Fibroblast of lung (primary cell): ENCODE results near the gene SLC26A2. TPM values are rescaled to one million over a fixed set of nuclear protein-coding genes. Genes with fewer than 3 reads are reported as not detected.
A peak's percentile ranks its signal among the peaks of the same experiment; 100 is the strongest.

ENCODE experiments used
- DNase-seq, 2 donors: peaks; one replicate each; pipeline versions ENCODE4 v3.0.0 to v3.0.0-alpha.2; 2010; ENCODE audit warnings: low read depth in 2 of 2
- H2AFZ ChIP-seq: 2 replicates; pipeline ENCODE4 v1.5.1; 2012; ENCODE audit warnings: low read length, control low read depth, inconsistent platforms
- H3K27ac ChIP-seq: 2 replicates; pipeline ENCODE4 v1.5.1; 2011; ENCODE audit warnings: low read length, control low read depth; ENCODE audit not compliant: insufficient read depth
- H3K27me3 ChIP-seq: 2 replicates; pipeline ENCODE4 v1.5.1; 2011; ENCODE audit warnings: mild to moderate bottlenecking, low read length; ENCODE audit not compliant: control insufficient read depth, insufficient read depth
- H3K36me3 ChIP-seq: 2 replicates; pipeline ENCODE4 v1.5.1; 2011; ENCODE audit warnings: low read length; ENCODE audit not compliant: control insufficient read depth, insufficient read depth
- H3K4me1 ChIP-seq: 2 replicates; pipeline ENCODE4 v1.5.1; 2011; ENCODE audit warnings: low read length; ENCODE audit not compliant: control insufficient read depth, insufficient read depth; ENCODE audit errors: extremely low read depth
- H3K4me2 ChIP-seq: 2 replicates; pipeline ENCODE4 v1.5.1; 2011; ENCODE audit warnings: low read length, control low read depth; ENCODE audit not compliant: insufficient read depth; ENCODE audit errors: extremely low read depth
- H3K4me3 ChIP-seq, 4 experiments: fragments of 200-600 bp in 1 of 4; sonication (generic) in 1 of 4; replicated peaks in 1 of 4; 2 replicates each; pipeline ENCODE4 v1.5.1; 2011 to 2016; ENCODE audit warnings: low read length in 4 of 4, low read depth in 3 of 4, mild to moderate bottlenecking in 3 of 4, control low read depth in 2 of 4, inconsistent platforms in 1 of 4, mixed read lengths in 1 of 4; ENCODE audit not compliant: insufficient read depth in 1 of 4; ENCODE audit errors: control extremely low read depth in 1 of 4
- H3K79me2 ChIP-seq: 2 replicates; pipeline ENCODE4 v1.5.1; 2012; ENCODE audit warnings: mild to moderate bottlenecking, low read length, inconsistent platforms; ENCODE audit not compliant: control insufficient read depth, insufficient read depth
- H3K9ac ChIP-seq: 2 replicates; pipeline ENCODE4 v1.5.1; 2011; ENCODE audit warnings: mild to moderate bottlenecking, low read length, control low read depth; ENCODE audit not compliant: insufficient read depth
- H3K9me3 ChIP-seq: 2 replicates; pipeline ENCODE4 v1.5.1; 2012; ENCODE audit warnings: low read depth, low read length; ENCODE audit not compliant: control insufficient read depth, insufficient read depth
- H4K20me1 ChIP-seq: 2 replicates; pipeline ENCODE4 v1.5.1; 2011; ENCODE audit warnings: low read length; ENCODE audit not compliant: control insufficient read depth, insufficient read depth; ENCODE audit errors: extremely low read depth
- CTCF ChIP-seq, 2 donors: IDR thresholded peaks in 1 of 2; conservative IDR thresholded peaks in 1 of 2; 1 replicate in 1 of 2; 2 replicates in 1 of 2; pipeline ENCODE4 v1.5.1; 2011 to 2012; ENCODE audit warnings: low read length in 2 of 2, control low read depth in 1 of 2, inconsistent platforms in 1 of 2, low read depth in 1 of 2, mild to moderate bottlenecking in 1 of 2
- EZH2 ChIP-seq: IDR thresholded peaks from 2 replicates; pipeline ENCODE4 v1.5.1; 2012; ENCODE audit warnings: low read length, control low read depth, mild to moderate bottlenecking; ENCODE audit errors: missing control alignments
- polyA plus RNA-seq, 2 donors: library from polyadenylated mRNA; depleted of rRNA in 1 of 2; stranded (reverse) in 1 of 2; unstranded in 1 of 2; fragments of >200 nt; gene quantifications; 2 replicates each; pipeline ENCODE4 v1.2.1, GENCODE V29; 2011 to 2012; ENCODE audit warnings: missing spikeins in 1 of 2
- total RNA-seq: library from RNA; depleted of rRNA; stranded (reverse); fragments of >200 nt; gene quantifications from 2 replicates; pipeline ENCODE4 v1.2.1, GENCODE V29; 2014

Gene SLC26A2
- total and polyA plus RNA-seq, 2 donors (not counting 1 experiment from before 2014, with no cell fraction given) = 10.3 to 11.6 TPM

GRCh38 chr5:149954798-149955197 lies 5.8 kb upstream of the SLC26A2 start:
- Histone ChIP-seq H3K4me2 (no peak overlapping the region), H3K27ac (no peak overlapping the region), H3K27me3 (peaks cover 6% of the 10 kb centered on the region), H2AFZ (no peak overlapping the region), H4K20me1 (no peaks in the 10 kb centered on the region), H3K9me3 (no peaks in the 10 kb centered on the region), H3K36me3 (no peaks in the 10 kb centered on the region), H3K9ac (no peak overlapping the region), H3K79me2 (no peaks in the 10 kb centered on the region), H3K4me1 (peaks cover 2% of the 10 kb centered on the region), H3K4me3 (no peak overlapping the region)
- TF ChIP-seq CTCF (conservative IDR thresholded peaks at IDR 0.05 in 1 of 2, IDR thresholded peaks at IDR 0.05 in 1 of 2; ENCODE audit: low read depth in 1 of 2, low read length in 2 of 2) (no peak), EZH2 (no peak)
- no peak for DNase-seq

- Histone ChIP-seq H2AFZ (no peak overlapping the region), H3K79me2 (no peaks in the 10 kb centered on the region), H3K9ac (no peak overlapping the region), H3K4me1 (peaks cover 5% of the 10 kb centered on the region), H4K20me1 (no peaks in the 10 kb centered on the region), H3K4me2 (no peak overlapping the region), H3K27me3 (no peaks in the 10 kb centered on the region), H3K4me3 (no peak overlapping the region), H3K36me3 (no peaks in the 10 kb centered on the region), H3K27ac (no peak overlapping the region), H3K9me3 (no peaks in the 10 kb centered on the region)
- TF ChIP-seq CTCF (conservative IDR thresholded peaks at IDR 0.05 in 1 of 2, IDR thresholded peaks at IDR 0.05 in 1 of 2; ENCODE audit: low read depth in 1 of 2, low read length in 2 of 2) (no peak), EZH2 (no peak)
- no peak for DNase-seq
Measured at GRCh38 chr5:149956685-149957084, 3.9 kb upstream of the SLC26A2 start.

DNA sequence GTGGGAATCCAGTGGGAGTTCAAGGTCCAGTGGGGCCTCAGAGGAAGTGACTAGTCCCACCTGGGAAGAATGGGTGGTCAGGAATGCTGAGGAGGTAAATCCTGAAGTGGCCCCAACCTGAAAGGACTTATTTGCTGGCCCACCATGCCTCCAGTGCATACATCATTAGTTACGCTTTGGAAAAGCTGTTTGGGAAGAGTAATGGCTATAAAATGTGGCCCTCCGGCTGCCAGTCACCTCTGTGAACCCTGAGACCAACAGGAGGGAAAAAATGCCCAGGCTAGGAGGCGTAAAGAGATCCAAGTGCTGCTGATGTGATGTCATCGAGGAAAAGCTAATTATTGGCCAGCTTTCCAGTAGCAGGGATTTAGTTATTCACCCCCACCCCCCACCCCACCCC lies 2.7 kb upstream of the SLC26A2 start:
- H3K27me3 ChIP-seq = no peaks in the 10 kb centered on the region
- no peak overlapping the region for H3K4me2 ChIP-seq
- H3K4me1 ChIP-seq = peaks cover 5% of the 10 kb centered on the region
- no peak overlapping the region for H2AFZ ChIP-seq
- no peaks in the 10 kb centered on the region for H3K79me2 ChIP-seq
- H3K9me3 ChIP-seq = no peaks in the 10 kb centered on the region
- no peaks in the 10 kb centered on the region for H3K36me3 ChIP-seq
- H3K4me3 ChIP-seq = no peak overlapping the region
- no peak overlapping the region for H3K27ac ChIP-seq
- no peak overlapping the region for H3K9ac ChIP-seq
- TF ChIP-seq CTCF (conservative IDR thresholded peaks at IDR 0.05 in 1 of 2, IDR thresholded peaks at IDR 0.05 in 1 of 2; ENCODE audit: low read depth in 1 of 2, low read length in 2 of 2) (no peak), EZH2 (no peak)
- DNase-seq = peak in 1 of 2 donors; percentile 35
- H4K20me1 ChIP-seq = no peaks in the 10 kb centered on the region
